22Rv1 (cell line): Measurements from ENCODE around the gene PTCRA.

Experiments
- ZFX ChIP-seq: fragments of 450-650 bp; IDR thresholded peaks from 2 replicates; pipeline ENCODE4 v1.6.1; 2017; ENCODE audit warnings: antibody characterized with exemption, borderline replicate concordance
- TF ChIP-seq, protein P1 (sequence below): fragments of 450-650 bp; IDR thresholded peaks from 2 replicates; pipeline ENCODE4 v1.5.1; 2017; ENCODE audit warnings: mild to moderate bottlenecking

DNA sequence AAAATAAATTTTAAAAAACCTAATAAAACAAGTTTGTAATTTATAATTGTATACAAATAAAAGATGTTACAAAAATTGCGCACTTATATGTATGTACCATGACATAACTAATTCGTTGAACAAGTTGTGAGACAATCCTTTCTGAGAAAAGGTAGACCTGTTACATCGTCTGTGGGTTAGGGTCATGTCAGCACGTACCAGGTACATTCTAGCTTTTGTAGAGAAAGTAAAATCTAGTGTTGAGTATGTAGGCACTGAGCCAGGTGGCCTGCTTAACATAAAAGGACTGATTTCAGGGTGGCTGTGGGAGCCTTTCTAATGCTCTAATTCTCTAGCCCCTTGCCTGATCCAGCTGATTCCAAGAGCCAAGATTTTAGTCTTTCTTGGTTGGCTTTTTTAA lies 26.0 kb upstream of the PTCRA start:
- TF ChIP-seq, protein P1, sequence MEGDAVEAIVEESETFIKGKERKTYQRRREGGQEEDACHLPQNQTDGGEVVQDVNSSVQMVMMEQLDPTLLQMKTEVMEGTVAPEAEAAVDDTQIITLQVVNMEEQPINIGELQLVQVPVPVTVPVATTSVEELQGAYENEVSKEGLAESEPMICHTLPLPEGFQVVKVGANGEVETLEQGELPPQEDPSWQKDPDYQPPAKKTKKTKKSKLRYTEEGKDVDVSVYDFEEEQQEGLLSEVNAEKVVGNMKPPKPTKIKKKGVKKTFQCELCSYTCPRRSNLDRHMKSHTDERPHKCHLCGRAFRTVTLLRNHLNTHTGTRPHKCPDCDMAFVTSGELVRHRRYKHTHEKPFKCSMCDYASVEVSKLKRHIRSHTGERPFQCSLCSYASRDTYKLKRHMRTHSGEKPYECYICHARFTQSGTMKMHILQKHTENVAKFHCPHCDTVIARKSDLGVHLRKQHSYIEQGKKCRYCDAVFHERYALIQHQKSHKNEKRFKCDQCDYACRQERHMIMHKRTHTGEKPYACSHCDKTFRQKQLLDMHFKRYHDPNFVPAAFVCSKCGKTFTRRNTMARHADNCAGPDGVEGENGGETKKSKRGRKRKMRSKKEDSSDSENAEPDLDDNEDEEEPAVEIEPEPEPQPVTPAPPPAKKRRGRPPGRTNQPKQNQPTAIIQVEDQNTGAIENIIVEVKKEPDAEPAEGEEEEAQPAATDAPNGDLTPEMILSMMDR = no peak
- no peak for TF ChIP-seq ZFX
